Bronchial epithelial cell (primary cell): ENCODE results near the gene TAMALIN. TPM values are rescaled to one million over a fixed set of nuclear protein-coding genes. Genes with fewer than 3 reads are reported as not detected.

Experiments used
- DNase-seq: peaks from one replicate; pipeline ENCODE4 v3.0.0-alpha.2; 2010; ENCODE audit warnings: low read depth
- FAIRE-seq: peaks from 2 replicates; lab custom pipeline; 2011; peaks lifted over from hg19 to GRCh38; lab: Jason Lieb, UNC
- H3K27me3 ChIP-seq: 2 replicates; pipeline ENCODE4 v1.5.1; 2011; ENCODE audit warnings: low read length; ENCODE audit not compliant: control insufficient read depth, insufficient read depth
- H3K36me3 ChIP-seq: 2 replicates; pipeline ENCODE4 v1.5.1; 2011; ENCODE audit warnings: low read length; ENCODE audit not compliant: control insufficient read depth, insufficient read depth
- H3K4me3 ChIP-seq: 2 replicates; pipeline ENCODE4 v1.5.1; 2011; ENCODE audit warnings: mild to moderate bottlenecking, low read depth, low read length, control low read depth
- CTCF ChIP-seq: IDR thresholded peaks from 2 replicates; pipeline ENCODE4 v1.5.1; 2011; ENCODE audit warnings: mild to moderate bottlenecking, moderate library complexity, low read length, control low read depth, inconsistent platforms; ENCODE audit not compliant: insufficient read depth, severe bottlenecking
- total RNA-seq: library from RNA; depleted of rRNA; stranded (reverse); fragments of >200 nt; gene quantifications from 2 replicates; pipeline ENCODE4 v1.2.1, GENCODE V29; 2014

The TAMALIN gene
- total RNA-seq, 1 donor from 2014 or later, result not detected

- no peak for TF ChIP-seq CTCF
- Histone ChIP-seq H3K4me3 (no peak overlapping the region), H3K27me3 (no peaks in the 10 kb centered on the region), H3K36me3 (no peaks in the 10 kb centered on the region)
- FAIRE-seq, result no peak
- DNase-seq, result no peak
These were observed 42.9 kb downstream of the TAMALIN start for GRCh38 chr12:52049688-52050087.

- DNase-seq (no peak), FAIRE-seq (no peak)
- H3K4me3 ChIP-seq, result peak overlapping the region; percentile 38
- no peaks in the 10 kb centered on the region for H3K27me3 ChIP-seq
- no peaks in the 10 kb centered on the region for H3K36me3 ChIP-seq
- no peak for TF ChIP-seq CTCF
These were observed 43.5 kb downstream of the TAMALIN start for GRCh38 chr12:52050116-52050757.

- peak; percentile 19 for TF ChIP-seq CTCF
- no peak for FAIRE-seq
- peak; percentile 65 for DNase-seq
- Histone ChIP-seq H3K36me3 (no peaks in the 10 kb centered on the region), H3K4me3 (peak within 1 kb of the TSS; percentile 38), H3K27me3 (no peaks in the 10 kb centered on the region)
These were observed 44.2 kb downstream of the TAMALIN start, which contains the start of gene NR4A1 for GRCh38 chr12:52050758-52051541. NR4A1 (plus strand) TSS chr12:52051442; CDS start chr12:52054329, 2,887 bp downstream.

- H3K27me3 ChIP-seq, result no peaks in the 10 kb centered on the region
- DNase-seq (peak; percentile 64), FAIRE-seq (no peak)
- no peak for TF ChIP-seq CTCF
- H3K36me3 ChIP-seq, result no peaks in the 10 kb centered on the region
- no peak overlapping the region for H3K4me3 ChIP-seq
These were observed 45.9 kb downstream of the TAMALIN start for GRCh38 chr12:52052468-52053186.

- Histone ChIP-seq H3K27me3 (no peaks in the 10 kb centered on the region), H3K36me3 (no peaks in the 10 kb centered on the region), H3K4me3 (no peak overlapping the region)
- FAIRE-seq (no peak), DNase-seq (no peak)
- TF ChIP-seq CTCF, result no peak
These were observed 46.9 kb downstream of the TAMALIN start for GRCh38 chr12:52053536-52054209.
